ENCODE results near the gene BNIPL. TPM values are rescaled to one million over a fixed set of nuclear protein-coding genes. Genes with fewer than 3 reads are reported as not detected.

The BNIPL gene
- total RNA-seq, 2 donors from 2014 or later = 13.2 to 14.8 TPM

GRCh38 chr1:151003180-151003579, 33.2 kb upstream of the BNIPL start:
- H3K4me3 ChIP-seq = no peak overlapping the region
- H3K4me1 ChIP-seq (replicated peaks) = peaks cover 7% of the 10 kb centered on the region
- no peak overlapping the region for H3K27ac ChIP-seq

GRCh38 chr1:151005729-151006319, 30.6 kb upstream of the BNIPL start:
- Histone ChIP-seq H3K4me3 (peak overlapping the region; percentile 33 to 48), H3K36me3 (no peaks in the 10 kb centered on the region), H3K9me3 (no peaks in the 10 kb centered on the region), H3K27ac (peak overlapping the region; percentile 91 to 96), H3K27me3 (replicated peaks; ENCODE audit: insufficient read depth) (no peaks in the 10 kb centered on the region), H3K4me1 (replicated peaks) (peaks cover 7% of the 10 kb centered on the region)
- intact Hi-C loops (cut with DNase I) = no loop called here
- WGBS = 5% methylated on average over 4 of the region's 4 CpGs
- no peak for DNase-seq (ENCODE audit: low spot score)
- TF ChIP-seq POLR2AphosphoS5 (IDR thresholded peaks at IDR 0.05) = no peak
- TF ChIP-seq POLR2A (IDR thresholded peaks at IDR 0.05) = no peak
- TF ChIP-seq CTCF (IDR thresholded peaks at IDR 0.05) = no peak

More at GRCh38 chr1:151003180-151003579, 33.2 kb upstream of the BNIPL start:
- Histone ChIP-seq H3K27me3 (replicated peaks; ENCODE audit: insufficient read depth) (no peaks in the 10 kb centered on the region), H3K36me3 (peaks cover 5 to 10% of the 10 kb centered on the region in 2 donors), H3K9me3 (no peaks in the 10 kb centered on the region)
- intact Hi-C loops (cut with DNase I) = no loop called here
- TF ChIP-seq POLR2AphosphoS5 (IDR thresholded peaks at IDR 0.05) (no peak), CTCF (IDR thresholded peaks at IDR 0.05) (no peak), POLR2A (IDR thresholded peaks at IDR 0.05) (no peak)
- DNase-seq (ENCODE audit: low spot score) = no peak

- WGBS = 2% methylated on average over 18 of the region's 18 CpGs
Measured at GRCh38 chr1:151006327-151007052, 29.9 kb upstream of the BNIPL start, which contains the start of gene MINDY1. MINDY1 (minus strand) TSS chr1:151006902; CDS start chr1:151002617, 4,285 bp downstream.

GRCh38 chr1:151007853-151008243, 28.5 kb upstream of the BNIPL start:
- intact Hi-C loops (cut with DNase I) = no loop called here
- H3K4me1 ChIP-seq (replicated peaks) = peaks cover 7% of the 10 kb centered on the region
- WGBS = 11% methylated on average over 4 of the region's 4 CpGs
- DNase-seq (ENCODE audit: low spot score) = no peak
- no peaks in the 10 kb centered on the region for H3K9me3 ChIP-seq
- no peaks in the 10 kb centered on the region for H3K36me3 ChIP-seq
- peak overlapping the region; percentile 91 to 96 for H3K27ac ChIP-seq
- no peaks in the 10 kb centered on the region for H3K27me3 ChIP-seq (replicated peaks; ENCODE audit: insufficient read depth)
- no peak for TF ChIP-seq CTCF (IDR thresholded peaks at IDR 0.05)
- no peak for TF ChIP-seq POLR2AphosphoS5 (IDR thresholded peaks at IDR 0.05)
- no peak for TF ChIP-seq POLR2A (IDR thresholded peaks at IDR 0.05)
- peak overlapping the region; percentile 61 to 72 for H3K4me3 ChIP-seq

More at GRCh38 chr1:151006327-151007052, 29.9 kb upstream of the BNIPL start, which contains the start of gene MINDY1:
- no peaks in the 10 kb centered on the region for H3K27me3 ChIP-seq (replicated peaks; ENCODE audit: insufficient read depth)
- peak within 1 kb of the TSS; percentile 33 to 48 for H3K4me3 ChIP-seq
- peak; percentile 70 for DNase-seq (ENCODE audit: low spot score)
- H3K27ac ChIP-seq = peak within 1 kb of the TSS; percentile 91 to 96
- H3K36me3 ChIP-seq = no peaks in the 10 kb centered on the region
- TF ChIP-seq CTCF (IDR thresholded peaks at IDR 0.05) (peak in 2 of 4 experiments; percentile 54 to 62), POLR2AphosphoS5 (IDR thresholded peaks at IDR 0.05) (peak; percentile 76), POLR2A (IDR thresholded peaks at IDR 0.05) (peak; percentile 39)
- intact Hi-C loops (cut with DNase I) = no loop called here
- H3K9me3 ChIP-seq = no peaks in the 10 kb centered on the region
- H3K4me1 ChIP-seq (replicated peaks) = peaks cover 7% of the 10 kb centered on the region
